Caco-2 (cell line): ENCODE results near the gene SEZ6. TPM values are rescaled to one million over a fixed set of nuclear protein-coding genes. Genes with fewer than 3 reads are reported as not detected.

ENCODE experiments used
- BruUV-seq: library from RNA; stranded (reverse); fragments of 400-500 nt; replicated peaks from 2 replicates; lab custom pipeline; 2021; lab: Mats Ljungman, UMichigan
- CTCF ChIA-PET: fragments of 300-600 bp; sonication (Branson Sonifier 250); formaldehyde crosslinking; loops from one replicate; lab custom pipeline; 2022; ENCODE audit warnings: antibody characterized with exemption; lab: Charles Lee
- POLR2A ChIA-PET: fragments of 300-600 bp; sonication (Branson Sonifier 250); formaldehyde crosslinking; loops from one replicate; lab custom pipeline; 2022; ENCODE audit warnings: antibody characterized with exemption; lab: Charles Lee
- DNase-seq, 2 experiments: peaks; one replicate each; pipeline versions ENCODE4 v3.0.0 to v3.0.0-alpha.2; 2020 to 2022
- H3K27me3 ChIP-seq: replicated peaks from 2 replicates; pipeline ENCODE4 v1.6.0; 2011; ENCODE audit warnings: low read length; ENCODE audit not compliant: control insufficient read depth, insufficient read depth
- H3K36me3 ChIP-seq: 2 replicates; pipeline ENCODE4 v1.5.1; 2011; ENCODE audit warnings: low read length; ENCODE audit not compliant: control insufficient read depth, insufficient read depth
- H3K4me1 ChIP-seq: fragments of 250-450 bp; sonication (Bioruptor Pico); 2 replicates; pipeline ENCODE4 v1.5.1; 2020; ENCODE audit warnings: mild to moderate bottlenecking
- H3K4me3 ChIP-seq: 2 replicates; pipeline ENCODE4 v1.5.1; 2011; ENCODE audit warnings: low read depth, mild to moderate bottlenecking, control low read depth, low read length
- H3K9me3 ChIP-seq: fragments of 250-450 bp; sonication (Bioruptor Pico); 2 replicates; pipeline ENCODE4 v1.5.1; 2020; ENCODE audit warnings: mild to moderate bottlenecking, moderate library complexity
- H3K27ac Mint-ChIP-seq: one replicate; pipeline ENCODE4 v1.8.0; 2022; ENCODE audit warnings: mixed read lengths; ENCODE audit not compliant: unreplicated experiment
- H3K27me3 Mint-ChIP-seq: one replicate; pipeline ENCODE4 v1.8.0; 2022; ENCODE audit warnings: mixed read lengths; ENCODE audit not compliant: insufficient read depth, unreplicated experiment
- H3K36me3 Mint-ChIP-seq: one replicate; pipeline ENCODE4 v1.8.0; 2022; ENCODE audit warnings: mild to moderate bottlenecking, mixed read lengths; ENCODE audit not compliant: insufficient read depth, unreplicated experiment
- H3K4me1 Mint-ChIP-seq: one replicate; pipeline ENCODE4 v1.8.0; 2022; ENCODE audit warnings: low read depth, mixed read lengths; ENCODE audit not compliant: unreplicated experiment
- H3K4me3 Mint-ChIP-seq: one replicate; pipeline ENCODE4 v1.8.0; 2022; ENCODE audit warnings: mild to moderate bottlenecking, moderate library complexity, mixed read lengths; ENCODE audit not compliant: unreplicated experiment
- H3K9me3 Mint-ChIP-seq: one replicate; pipeline ENCODE4 v1.8.0; 2022; ENCODE audit warnings: mixed read lengths; ENCODE audit not compliant: unreplicated experiment
- CTCF ChIP-seq, 2 experiments: fragments of 200-600 bp in 1 of 2; IDR thresholded peaks; 1 replicate in 1 of 2; 2 replicates in 1 of 2; pipeline versions ENCODE4 v1.5.1 to v1.8.0; 2011 to 2022; ENCODE audit warnings: antibody characterized with exemption in 1 of 2, control low read depth in 1 of 2, inconsistent platforms in 1 of 2, low read depth in 1 of 2, low read length in 1 of 2, mild to moderate bottlenecking in 1 of 2, moderate library complexity in 1 of 2; ENCODE audit not compliant: insufficient read depth in 1 of 2, severe bottlenecking in 1 of 2, unreplicated experiment in 1 of 2
- intact Hi-C: fragments of 100-400 bp; cut with micrococcal nuclease; formaldehyde crosslinking; loops from one replicate; pipeline ENCODE4 v1.10.0; 2022; ENCODE audit not compliant: unreplicated experiment
- total RNA-seq: library from RNA; stranded (reverse); gene quantifications from 2 replicates; pipeline ENCODE4 v1.2.3, GENCODE V29; 2022

SEZ6 gene
- total RNA-seq, 1 experiment from 2014 or later = not detected

GRCh38 chr17:28911411-28912045 lies 94.3 kb downstream of the SEZ6 start:
- H3K4me1 Mint-ChIP-seq = no peaks in the 10 kb centered on the region
- no TSS peak for BruUV-seq
- intact Hi-C loops = no loop called here
- Histone ChIP-seq H3K4me1 (no peaks in the 10 kb centered on the region), H3K27me3 (no peaks in the 10 kb centered on the region), H3K4me3 (no peak overlapping the region), H3K36me3 (peaks cover 8% of the 10 kb centered on the region), H3K9me3 (no peaks in the 10 kb centered on the region)
- no peak overlapping the region for H3K4me3 Mint-ChIP-seq
- POLR2A ChIA-PET = no interaction called here
- H3K27me3 Mint-ChIP-seq = no peaks in the 10 kb centered on the region
- H3K36me3 Mint-ChIP-seq = peaks cover 93% of the 10 kb centered on the region
- H3K27ac Mint-ChIP-seq = no peak overlapping the region
- no peaks in the 10 kb centered on the region for H3K9me3 Mint-ChIP-seq
- TF ChIP-seq CTCF (IDR thresholded peaks at IDR 0.05; ENCODE audit: insufficient read depth in 1 of 2, low read depth in 1 of 2, low read length in 1 of 2, severe bottlenecking in 1 of 2, unreplicated experiment in 1 of 2) = no peak
- CTCF ChIA-PET = interaction anchor here (0.7 kb wide), 1 partner anchor 70 kb away, joined by 6 read pairs; no protein-coding TSS in a partner anchor
- DNase-seq = no peak

GRCh38 chr17:28910534-28910933 lies 95.3 kb downstream of the SEZ6 start:
- intact Hi-C loops = no loop called here
- TF ChIP-seq CTCF (IDR thresholded peaks at IDR 0.05; ENCODE audit: insufficient read depth in 1 of 2, low read depth in 1 of 2, low read length in 1 of 2, severe bottlenecking in 1 of 2, unreplicated experiment in 1 of 2) = no peak
- ChIA-PET CTCF (interaction anchor here (0.7 to 1.0 kb wide), 2 partner anchors 39 to 69 kb away, joined by 3 to 6 read pairs; no protein-coding TSS in a partner anchor), POLR2A (no interaction called here)
- Histone ChIP-seq H3K27me3 (no peaks in the 10 kb centered on the region), H3K36me3 (peaks cover 8% of the 10 kb centered on the region), H3K9me3 (no peaks in the 10 kb centered on the region), H3K4me3 (no peak overlapping the region), H3K4me1 (no peaks in the 10 kb centered on the region)
- H3K4me3 Mint-ChIP-seq = no peak overlapping the region
- no peak for DNase-seq
- no peaks in the 10 kb centered on the region for H3K4me1 Mint-ChIP-seq
- H3K9me3 Mint-ChIP-seq = no peaks in the 10 kb centered on the region
- peaks cover 93% of the 10 kb centered on the region for H3K36me3 Mint-ChIP-seq
- H3K27ac Mint-ChIP-seq = no peak overlapping the region
- BruUV-seq = no TSS peak
- H3K27me3 Mint-ChIP-seq = no peaks in the 10 kb centered on the region

- no peak for TF ChIP-seq CTCF (IDR thresholded peaks at IDR 0.05; ENCODE audit: insufficient read depth in 1 of 2, low read depth in 1 of 2, low read length in 1 of 2, severe bottlenecking in 1 of 2, unreplicated experiment in 1 of 2)
- Histone ChIP-seq H3K9me3 (no peaks in the 10 kb centered on the region), H3K27me3 (no peaks in the 10 kb centered on the region), H3K4me3 (no peak overlapping the region), H3K4me1 (no peaks in the 10 kb centered on the region), H3K36me3 (peaks cover 8% of the 10 kb centered on the region)
- Mint-ChIP-seq H3K36me3 (peaks cover 91% of the 10 kb centered on the region), H3K27ac (no peak overlapping the region), H3K4me1 (peaks cover 8% of the 10 kb centered on the region), H3K27me3 (no peaks in the 10 kb centered on the region), H3K9me3 (no peaks in the 10 kb centered on the region), H3K4me3 (no peak overlapping the region)
- CTCF ChIA-PET = interaction anchor here (0.5 to 0.8 kb wide), 2 partner anchors 66 to 181 kb away, joined by 5 to 6 read pairs; no protein-coding TSS in a partner anchor
- BruUV-seq = no TSS peak
- intact Hi-C loops = no loop called here
- no peak for DNase-seq
- POLR2A ChIA-PET = no interaction called here
Observed at GRCh38 chr17:28908640-28909167, 97.1 kb downstream of the SEZ6 start.
